Measurements from ENCODE around the gene NID2.

NID2 gene

DNA sequence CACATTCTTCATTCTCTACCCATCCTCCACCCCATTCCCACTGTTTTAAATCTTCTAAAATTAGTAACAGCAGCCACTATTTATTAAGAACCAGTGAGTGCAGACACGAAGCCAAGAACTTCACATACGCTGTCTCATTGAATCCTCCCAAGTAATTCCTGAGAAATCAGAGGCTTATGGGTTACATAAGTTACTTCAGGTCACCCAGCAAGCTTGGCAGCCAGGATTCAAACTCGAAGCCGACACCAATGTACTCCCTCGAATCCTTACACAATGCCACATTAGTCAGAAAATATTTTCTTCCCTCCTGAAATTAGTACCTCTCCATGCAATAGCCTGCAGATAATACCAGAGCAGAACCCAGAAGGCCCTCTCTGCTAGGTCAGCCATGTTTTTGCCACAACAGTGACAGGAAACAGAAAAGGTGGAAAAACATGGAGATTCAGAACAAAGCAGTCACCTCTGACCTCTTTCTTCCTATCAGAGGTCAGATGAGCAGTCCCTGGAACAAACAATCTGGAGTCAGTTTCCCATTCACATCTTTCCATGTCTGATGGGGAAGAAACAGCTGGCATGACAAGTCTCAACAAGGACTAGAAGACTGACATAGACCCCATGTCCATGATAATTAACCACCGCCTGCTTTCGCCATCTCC, 16.4 kb downstream of the NID2 start:
- no peak for FAIRE-seq

- FAIRE-seq: no peak
These were observed 17.0 kb downstream of the NID2 start for GRCh38 chr14:52051871-52052270.

DNA sequence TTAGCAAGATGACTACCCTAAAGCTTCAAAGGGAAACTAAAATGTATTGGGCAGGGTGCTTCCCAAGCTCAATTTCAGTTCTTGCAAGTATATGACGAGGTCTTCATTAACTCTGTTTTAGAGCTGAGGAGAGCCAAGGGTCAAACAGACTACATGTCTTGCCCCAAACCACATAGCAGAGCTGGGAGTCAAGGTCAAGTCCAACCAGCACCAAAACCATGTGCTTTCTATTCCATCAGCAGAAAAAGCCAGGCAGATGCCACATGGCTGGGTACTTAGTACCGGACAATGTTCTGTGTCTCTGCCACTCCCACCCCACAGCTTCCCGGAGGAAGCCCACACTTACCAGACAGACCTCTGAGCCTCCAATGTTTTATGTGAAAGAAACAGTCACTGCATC, 17.6 kb downstream of the NID2 start:
- FAIRE-seq: no peak

DNA sequence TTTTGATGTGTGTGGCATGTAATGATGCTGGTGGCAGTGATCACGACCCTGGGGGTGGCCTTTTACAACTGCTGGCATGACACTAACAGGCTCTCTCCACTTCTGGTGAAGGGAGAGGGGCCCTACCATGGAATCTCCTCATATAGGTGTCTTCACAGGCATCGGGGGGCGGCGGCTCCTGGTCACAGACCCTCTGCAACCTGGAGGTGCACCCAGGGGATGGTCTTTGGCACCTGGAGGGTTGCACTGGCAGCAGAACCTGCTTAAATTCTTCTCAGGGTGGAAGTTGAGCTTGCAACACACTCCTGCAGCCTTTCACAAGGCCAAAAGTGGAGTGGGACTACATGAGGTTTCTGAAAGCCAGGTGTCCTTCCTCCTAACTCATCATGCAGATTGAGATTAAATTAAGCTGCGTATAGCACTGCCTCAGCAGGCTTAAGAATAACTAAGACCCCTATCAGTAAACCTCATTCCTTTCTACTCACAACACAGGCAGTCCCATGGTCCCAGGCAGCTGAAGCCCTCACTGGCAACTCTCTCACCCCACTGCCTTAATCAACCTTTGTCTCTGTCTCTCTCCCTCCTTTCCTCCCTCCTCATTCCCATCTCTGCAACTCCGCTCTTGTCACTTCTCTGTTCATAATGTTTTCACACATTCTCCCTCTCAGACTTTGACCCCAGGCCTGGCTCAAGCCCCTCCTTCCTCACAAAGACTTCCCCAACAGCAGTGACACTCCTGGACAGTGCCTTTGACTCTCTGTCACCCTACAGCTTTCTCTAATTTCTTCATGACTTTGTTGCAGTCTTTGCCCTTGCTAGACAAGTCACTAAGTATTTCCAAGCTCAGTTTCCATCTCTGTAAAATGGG, 18.9 kb downstream of the NID2 start:
- FAIRE-seq: no peak

DNA sequence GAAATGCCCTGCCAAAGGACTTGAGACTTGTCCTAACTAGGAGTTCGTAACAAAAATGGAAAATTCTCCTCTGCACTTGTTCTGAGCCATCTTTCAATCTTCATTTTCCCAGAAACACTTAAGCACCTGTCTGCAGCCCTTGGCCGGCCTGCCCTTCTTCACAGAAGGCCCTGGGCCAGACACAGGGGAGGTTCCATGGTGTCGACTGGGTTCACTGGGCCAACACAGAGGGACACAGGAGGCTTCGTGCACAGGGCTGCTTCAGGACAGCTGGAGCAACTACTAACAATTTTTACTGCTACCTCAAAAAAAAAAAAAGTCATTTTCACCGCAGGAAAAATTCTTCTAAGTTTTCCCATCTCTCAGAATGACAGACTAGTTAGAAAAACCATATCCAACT, 19.6 kb downstream of the NID2 start:
- no peak for FAIRE-seq

DNA sequence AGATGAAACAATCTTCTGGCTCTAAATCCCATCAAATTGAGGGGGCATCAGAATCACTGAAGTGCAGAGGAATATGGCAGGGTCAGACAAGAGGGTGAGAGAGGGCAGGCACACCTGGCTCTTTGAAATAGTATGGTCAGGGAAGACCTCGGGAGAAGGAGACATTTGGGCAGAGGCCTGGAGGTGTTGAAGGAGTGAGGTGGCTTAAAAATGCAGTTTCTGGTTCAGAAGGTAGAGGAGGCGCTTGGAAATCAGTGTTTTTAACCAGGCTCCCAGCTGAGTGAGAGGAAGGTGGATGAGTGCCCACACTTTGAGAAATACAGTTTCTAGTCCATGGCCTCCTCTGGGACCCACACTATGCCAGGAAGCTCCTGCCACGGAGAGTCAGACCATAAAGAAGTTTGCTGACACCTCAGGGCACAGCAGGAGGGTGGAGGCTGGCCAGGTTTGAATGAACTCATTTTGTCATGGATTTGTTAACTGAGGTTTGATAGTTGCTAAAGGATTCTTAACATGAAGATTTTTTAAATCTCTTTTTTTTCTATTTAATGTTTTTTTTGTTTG, 20.1 kb downstream of the NID2 start:
- FAIRE-seq: no peak

DNA sequence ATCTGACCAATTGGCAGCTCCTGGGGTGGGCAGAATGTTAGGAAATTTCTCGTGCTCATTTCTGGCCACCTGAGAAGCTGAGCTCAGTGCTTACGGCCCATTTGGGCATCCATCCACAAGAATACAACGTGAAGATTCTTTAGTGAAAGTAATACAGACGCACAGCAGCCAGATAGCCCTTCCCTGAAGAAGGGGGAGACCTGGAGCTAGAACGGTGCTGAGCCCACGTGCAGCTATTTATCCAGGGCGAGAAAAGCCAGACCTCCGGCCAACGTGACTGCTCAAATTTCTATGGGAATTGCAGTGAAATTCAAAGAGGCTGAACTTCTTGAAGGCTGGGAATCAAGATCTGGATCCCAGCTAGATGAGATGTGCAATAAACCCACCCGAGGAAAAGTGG, 20.7 kb downstream of the NID2 start:
- no peak for FAIRE-seq

DNA sequence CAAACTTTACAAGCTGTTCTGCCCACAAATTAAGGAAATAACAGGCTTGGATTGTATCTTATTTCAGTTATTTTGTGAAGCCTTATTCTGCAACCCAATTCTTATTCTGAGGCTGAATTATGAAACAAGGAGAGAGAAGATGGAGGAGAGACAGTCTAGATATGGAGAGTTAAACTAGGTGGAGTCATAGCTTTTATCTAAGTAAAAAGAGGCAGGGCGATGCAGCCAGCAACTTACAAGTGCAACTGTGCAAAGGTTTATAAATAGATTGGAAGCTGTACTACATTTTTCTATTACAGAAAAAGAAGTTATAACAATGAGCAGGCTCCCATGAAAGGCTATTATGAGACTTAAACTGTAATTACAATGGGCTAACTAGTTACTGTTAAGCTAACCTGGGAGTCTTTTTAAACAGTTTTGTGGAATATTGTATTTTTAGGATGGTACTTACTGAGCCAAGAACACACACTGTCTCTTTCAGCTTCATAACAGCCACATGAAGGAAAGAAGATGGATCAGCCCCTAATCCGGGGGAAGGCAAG, 22.4 kb downstream of the NID2 start:
- FAIRE-seq: no peak

- FAIRE-seq: no peak
These were observed 23.9 kb downstream of the NID2 start for GRCh38 chr14:52044791-52045522.

DNA sequence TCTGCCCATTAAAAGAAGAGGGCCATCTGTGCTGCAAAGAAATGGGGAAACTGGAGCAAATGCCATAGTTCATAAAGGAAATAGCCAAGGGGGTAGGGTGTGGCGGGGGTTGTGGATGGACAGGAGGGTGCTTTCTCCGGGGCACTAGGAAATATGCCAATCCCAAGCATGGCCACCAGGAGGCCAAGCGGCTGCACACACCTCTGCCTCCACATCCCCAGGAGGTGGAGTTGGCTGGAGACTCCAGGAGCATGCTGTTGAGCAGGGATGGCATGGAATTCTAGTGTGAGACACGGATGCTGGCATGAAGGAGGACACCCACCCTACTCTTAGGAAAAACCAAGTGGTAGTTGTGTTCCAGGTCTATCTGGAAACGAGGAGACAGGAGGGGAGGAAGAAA, 25.2 kb downstream of the NID2 start:
- no peak for FAIRE-seq

GRCh38 chr14:52042371-52043289, 26.2 kb downstream of the NID2 start:
- FAIRE-seq: no peak

DNA sequence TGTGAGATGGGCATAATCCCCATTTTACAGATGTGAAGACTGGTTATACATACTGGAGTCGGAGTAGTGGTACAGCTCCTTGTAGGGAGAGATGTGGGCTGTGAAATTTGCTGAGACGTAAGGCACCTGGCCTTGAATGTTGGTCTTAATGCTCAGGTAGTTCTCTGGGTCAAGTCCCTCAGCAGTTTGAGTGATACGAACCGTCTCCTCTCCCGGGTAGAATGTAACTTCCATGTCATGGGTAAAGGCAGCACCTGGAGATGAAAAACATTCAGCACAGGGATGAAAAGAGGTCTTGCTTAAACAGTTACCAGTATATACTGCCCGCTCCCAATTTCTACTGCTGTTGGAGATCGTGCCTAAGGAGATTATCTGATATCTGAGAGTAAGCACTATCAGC, 28.3 kb downstream of the NID2 start:
- no peak for FAIRE-seq

- no peak for FAIRE-seq
These were observed 29.6 kb downstream of the NID2 start for GRCh38 chr14:52039124-52039815.

- FAIRE-seq: no peak
These were observed 35.7 kb downstream of the NID2 start for GRCh38 chr14:52033101-52033642.

- FAIRE-seq: no peak
These were observed 36.6 kb downstream of the NID2 start for GRCh38 chr14:52032204-52032801.

GRCh38 chr14:52031781-52032180, 37.1 kb downstream of the NID2 start:
- no peak for FAIRE-seq

DNA sequence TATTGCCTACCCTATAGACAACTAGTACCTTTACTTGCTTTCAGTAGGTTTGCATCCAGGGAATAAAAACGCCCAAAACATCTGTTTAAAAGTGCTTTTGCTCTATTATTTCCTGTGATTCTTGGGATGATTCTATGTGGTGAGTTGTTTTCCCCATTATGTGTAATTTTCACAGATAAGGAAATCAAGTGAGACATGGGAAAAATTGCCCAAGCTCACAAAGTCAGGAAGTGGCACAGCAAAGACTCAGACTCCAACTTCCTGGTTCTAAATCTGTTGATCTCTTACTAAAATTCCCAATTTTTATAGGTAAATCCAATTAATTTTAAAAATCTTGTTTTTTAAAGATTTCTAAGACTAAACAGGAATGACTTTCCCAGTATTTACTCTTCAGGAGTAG, 39.0 kb downstream of the NID2 start:
- FAIRE-seq: no peak

DNA sequence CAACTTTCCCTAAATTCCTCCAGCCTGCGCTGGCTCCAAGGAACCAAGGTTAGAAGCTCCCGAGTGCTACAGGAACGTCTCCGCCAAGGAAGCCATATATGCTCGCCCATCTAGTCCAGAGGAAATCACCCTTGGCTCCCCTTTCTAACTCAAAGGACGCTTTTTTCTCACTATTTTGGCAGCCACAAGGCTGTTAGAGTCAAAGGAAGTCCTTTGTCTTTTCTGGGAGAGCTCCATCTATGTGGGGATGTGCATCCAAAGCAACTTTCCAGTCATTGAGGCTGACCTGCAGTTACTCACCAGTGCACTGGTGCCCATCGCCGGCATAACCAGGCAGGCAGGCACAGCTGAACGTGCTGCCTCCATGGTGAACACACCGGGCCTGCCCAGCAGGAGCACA, 42.0 kb downstream of the NID2 start:
- no peak for FAIRE-seq

GRCh38 chr14:52026017-52026660, 42.7 kb downstream of the NID2 start:
- no peak for FAIRE-seq

- FAIRE-seq: no peak
These were observed 43.5 kb downstream of the NID2 start for GRCh38 chr14:52025310-52025709.

Data from A204.1 (cell line).